HG03469 (cell line): ENCODE measurements around the gene PXYLP1.

Source experiments
- ATAC-seq: cut with Tn5 transposase; IDR thresholded peaks from one replicate; pipeline ENCODE4 v1.9.1; 2021; ENCODE audit warnings: mild to moderate bottlenecking, moderate library complexity, moderate number of reproducible peaks; ENCODE audit not compliant: unreplicated experiment

The PXYLP1 gene

GRCh38 chr3:141341536-141341935 is 109.9 kb downstream of the PXYLP1 start:
- ATAC-seq, result no peak

- ATAC-seq, result no peak
These were observed 110.8 kb downstream of the PXYLP1 start for GRCh38 chr3:141342386-141342785.

- no peak for ATAC-seq
These were observed 111.5 kb downstream of the PXYLP1 start for GRCh38 chr3:141343077-141343476.

- ATAC-seq, result no peak
These were observed 112.2 kb downstream of the PXYLP1 start for GRCh38 chr3:141343865-141344271.
